CD4-positive, alpha-beta T cell treated with Interleukin-10 for 1 hour (primary cell): ENCODE measurements around the gene N4BP2L2.
A peak's percentile ranks its signal among the peaks of the same experiment; 100 is the strongest.
"Not testable (repeated sequence)": the region's sequence is repeated elsewhere in the genome, so short reads cannot be mapped to it uniquely, and the experiment has no call there.

Experiments used
- DNase-seq: peaks from one replicate; pipeline ENCODE4 v3.0.0-alpha.2; 2020

N4BP2L2 gene

DNA sequence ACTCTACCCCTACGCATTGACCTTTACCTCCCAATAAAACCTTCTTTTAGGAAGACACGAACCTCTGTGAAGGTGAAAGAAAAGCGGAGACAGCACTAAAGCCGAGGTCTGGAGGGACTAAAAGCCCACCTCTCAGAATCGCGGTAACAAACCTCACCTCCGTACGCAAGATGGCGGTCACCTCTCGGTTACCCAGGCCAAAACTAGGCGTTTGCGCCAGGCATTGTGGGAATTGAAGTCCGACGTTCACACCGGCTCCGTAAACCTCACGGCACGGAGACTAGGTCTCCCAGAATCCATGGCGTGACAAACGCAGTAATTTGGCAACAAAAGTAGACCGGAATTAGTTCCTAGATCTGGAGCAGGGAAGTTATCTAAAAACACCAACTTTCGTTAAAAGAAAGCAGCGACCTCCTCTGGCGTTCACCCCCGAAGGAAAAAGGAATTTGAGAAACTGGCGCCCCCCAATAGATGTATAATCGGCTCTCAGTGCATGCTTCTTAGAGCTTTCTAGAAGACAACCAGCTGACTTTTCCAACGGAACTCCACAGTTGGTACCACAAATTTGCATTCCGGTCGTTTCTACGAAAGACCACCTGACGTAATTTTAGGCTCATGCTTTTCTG lies at the start of gene N4BP2L2:
N4BP2L2 (minus strand) TSS at position 175 of the 626 bp plus-strand sequence. CDS start 1,768 bp downstream, outside the sequence.
- peak; percentile 94 for DNase-seq

DNA sequence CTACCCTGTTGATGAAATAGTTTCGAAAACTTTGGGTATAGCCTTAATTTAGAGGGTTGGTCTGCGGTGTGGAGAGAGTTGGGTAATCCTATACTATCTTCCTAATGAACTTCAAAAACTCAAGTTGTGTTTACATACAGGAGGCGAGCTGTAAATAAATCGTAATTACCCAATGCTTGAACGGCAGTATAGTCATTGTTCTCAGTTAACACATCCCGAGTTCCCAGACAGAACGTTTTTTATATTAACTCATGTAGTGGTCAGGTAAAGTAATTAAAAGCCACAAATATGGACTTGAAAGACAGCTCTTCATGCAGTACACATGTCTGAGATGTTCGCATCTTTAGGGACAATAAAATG lies 49.2 kb upstream of the N4BP2L2 start:
- DNase-seq = peak; percentile 5

DNA sequence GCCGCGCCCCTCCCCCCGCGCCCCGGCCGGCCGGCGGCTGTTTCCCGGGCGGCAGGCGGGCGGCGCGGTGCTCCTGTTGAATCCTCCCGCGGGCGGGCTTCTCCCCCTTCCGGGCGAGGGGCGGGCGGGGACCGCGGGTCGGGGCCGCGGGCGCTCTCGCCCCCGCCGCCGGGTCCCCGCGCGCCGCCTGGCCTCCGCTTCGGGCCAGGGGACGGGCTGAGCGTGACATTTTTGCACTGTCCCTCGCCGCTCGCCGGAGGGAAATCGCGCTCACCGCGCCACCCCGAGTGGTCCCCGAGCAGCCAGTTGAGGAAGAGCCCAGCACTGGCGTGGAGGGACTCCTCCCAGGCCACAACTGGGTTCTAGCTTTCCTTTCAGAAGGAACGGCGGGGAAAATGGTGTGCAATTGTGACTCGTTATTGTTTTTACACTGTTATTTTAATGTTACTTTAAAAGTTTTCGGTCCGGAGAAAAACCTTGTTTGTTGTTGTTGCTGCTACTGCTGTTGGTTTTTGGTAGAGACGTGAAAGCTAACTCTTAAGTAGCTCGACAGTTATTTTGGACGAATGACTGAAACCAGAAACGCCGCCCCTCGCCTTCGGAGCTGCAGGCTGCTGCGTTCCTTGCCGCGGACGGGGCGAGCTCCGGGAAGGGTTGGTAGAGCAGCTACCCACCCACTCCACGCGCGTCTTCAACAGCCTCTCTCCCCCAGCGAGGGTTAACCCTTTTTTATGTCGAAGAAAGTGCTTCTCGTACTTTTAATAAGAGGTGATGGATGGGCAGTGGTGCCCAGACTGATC lies 48.6 kb upstream of the N4BP2L2 start:
- DNase-seq = peak; percentile 62

DNA sequence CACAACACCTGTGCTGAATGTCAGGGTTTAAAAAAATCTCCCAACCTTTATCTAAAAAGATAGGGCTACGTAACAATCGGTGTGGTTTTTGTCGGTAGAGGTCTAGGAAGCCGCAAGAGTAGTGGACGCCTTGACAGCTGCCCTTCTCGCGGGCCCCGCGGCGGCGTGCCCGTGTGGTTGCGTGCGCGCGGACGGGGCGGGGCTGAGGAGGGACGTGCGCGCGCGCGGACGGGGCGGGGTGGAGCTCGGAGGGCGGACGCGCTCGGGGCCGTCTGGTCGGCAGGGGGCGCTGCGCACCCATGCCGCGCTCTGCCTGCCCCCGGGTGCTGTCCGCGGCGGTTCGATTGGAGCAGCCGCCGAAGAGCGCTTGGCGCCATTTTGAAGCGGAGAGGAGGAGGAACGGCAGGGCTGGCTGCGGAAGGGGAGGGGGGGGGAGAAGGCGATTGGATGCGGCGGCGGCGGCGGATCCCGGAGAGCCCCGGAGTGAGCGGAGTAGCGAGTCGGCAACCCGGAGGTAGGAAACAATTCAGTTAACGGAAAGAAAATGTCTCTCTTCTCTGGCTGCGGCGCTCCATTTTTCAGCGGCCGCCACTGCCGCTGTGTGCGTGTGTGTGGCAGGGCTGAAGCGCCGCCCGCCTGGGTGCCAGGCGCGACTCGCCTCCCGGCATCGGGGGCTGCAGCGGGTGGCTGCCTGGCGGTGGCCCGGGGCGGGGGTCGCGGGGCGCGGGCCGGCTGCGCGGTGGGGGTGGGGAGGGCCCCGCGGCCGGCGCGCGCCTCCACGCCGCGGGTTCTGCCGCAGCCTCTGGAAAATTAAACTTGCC lies 47.7 kb upstream of the N4BP2L2 start, which contains the start of gene PDS5B:
PDS5B (plus strand) TSS at position 373 of the 821 bp plus-strand sequence. CDS start 62,321 bp downstream, outside the sequence.
- peak; percentile 96 for DNase-seq

DNA sequence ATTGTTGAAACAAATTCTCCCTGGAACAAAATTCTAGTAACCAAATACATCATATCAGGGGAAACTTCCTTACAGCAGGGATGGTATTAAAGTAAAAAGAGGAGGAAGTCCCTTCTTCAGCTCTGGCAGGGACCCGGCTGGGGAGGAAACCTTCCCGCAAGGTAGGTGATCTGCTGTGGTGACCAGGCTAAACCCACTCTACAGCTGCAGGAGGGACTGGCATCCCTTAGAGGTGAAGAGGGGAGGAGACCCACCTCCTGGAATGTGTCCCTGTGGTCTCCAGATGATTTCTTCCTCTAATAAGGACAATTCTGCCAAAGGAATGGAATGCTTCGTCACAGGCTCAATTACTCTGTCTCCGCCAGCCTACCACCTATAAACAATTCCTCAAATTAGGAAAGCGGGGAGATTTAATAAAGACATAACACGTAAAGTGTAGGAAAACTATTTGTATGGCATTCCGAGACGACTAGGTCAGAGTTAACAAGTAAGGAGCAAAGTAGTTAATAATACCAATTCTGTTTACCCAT lies 47.0 kb upstream of the N4BP2L2 start:
- peak; percentile 8 for DNase-seq

DNA sequence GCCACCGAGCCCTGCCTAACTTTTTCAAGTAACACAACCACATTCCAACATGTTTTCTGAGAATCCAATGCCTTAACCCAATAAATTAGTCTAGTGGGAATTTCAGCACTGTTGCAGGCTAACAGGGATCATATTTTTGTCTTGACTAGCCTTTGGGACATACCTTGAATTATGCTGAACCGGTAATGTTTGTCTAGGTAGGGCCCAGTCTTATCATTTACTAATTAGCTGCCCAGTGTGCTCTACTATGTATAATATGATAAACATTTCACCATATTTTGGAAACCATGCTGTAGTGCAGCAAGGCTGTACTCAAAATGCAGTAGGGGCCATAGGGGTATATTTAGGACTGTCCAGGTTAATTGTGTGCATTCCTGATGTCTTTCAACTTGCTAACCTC lies 44.4 kb upstream of the N4BP2L2 start:
- DNase-seq = no peak

DNA sequence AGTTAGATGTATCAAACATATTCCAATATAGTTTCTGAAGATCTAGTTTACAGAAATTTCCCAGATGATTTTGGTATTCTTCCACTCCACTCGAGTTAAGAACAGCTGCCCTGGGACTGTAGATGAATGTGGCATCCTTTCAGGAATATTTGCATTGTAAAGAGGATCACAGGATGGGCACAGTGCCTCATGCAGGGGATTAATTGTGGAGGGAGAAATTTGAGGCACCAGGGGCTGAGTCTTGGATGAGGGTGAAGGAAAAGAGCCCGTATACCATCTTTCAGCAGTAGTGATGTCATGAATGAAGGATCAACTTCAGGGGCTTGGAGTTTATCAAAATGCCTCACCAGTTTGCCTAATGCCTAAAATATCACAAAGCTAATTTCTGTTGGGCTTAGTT lies 43.7 kb upstream of the N4BP2L2 start:
- no peak for DNase-seq

DNA sequence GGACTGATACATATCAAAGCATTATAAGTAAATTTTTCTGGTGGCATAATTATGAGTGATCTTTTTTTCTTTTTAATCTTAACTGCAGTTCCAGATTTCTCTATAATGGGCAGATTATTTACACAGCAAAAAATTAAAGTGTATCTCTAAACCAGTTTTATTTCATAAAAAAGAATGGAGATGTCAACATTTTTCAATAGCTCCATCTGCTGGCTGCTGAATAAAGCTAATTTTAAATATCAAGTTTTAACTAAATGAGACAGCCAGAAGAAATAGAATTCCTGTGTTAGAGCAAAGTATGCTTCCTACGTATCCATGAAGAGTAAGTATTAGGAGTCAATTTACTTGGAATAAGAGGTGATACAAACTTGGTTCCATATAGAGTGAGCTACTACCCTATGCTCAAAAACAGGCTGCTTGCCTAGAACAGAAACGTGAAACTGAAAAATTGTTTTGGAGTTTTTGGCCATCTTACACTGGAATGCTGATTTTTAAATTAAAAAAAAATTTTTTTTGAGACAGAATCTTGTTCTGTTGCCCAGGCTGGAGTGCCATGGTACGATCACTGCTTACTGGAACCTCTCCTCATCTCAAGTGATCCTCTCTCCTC lies 42.7 kb upstream of the N4BP2L2 start:
- peak; percentile 39 for DNase-seq

DNA sequence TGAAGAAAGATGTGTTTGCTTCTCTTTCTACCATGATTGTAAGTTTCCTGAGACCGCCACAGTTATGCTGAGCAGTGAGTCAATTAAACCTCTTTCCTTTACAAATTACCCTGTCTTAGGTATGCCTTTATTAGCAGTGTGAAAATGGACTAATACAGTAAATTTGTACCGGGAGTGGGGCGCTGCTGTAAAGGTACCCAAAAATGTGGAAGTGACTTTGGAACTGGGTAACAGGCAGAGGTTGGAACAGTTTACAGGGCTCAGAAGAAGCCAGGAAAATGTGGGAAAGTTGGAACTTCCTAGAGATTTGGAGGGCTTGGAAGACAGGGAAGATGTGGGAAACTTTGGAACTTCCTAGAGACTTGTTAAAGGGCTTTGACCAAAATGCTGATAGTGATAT lies 38.4 kb upstream of the N4BP2L2 start:
- no peak for DNase-seq

DNA sequence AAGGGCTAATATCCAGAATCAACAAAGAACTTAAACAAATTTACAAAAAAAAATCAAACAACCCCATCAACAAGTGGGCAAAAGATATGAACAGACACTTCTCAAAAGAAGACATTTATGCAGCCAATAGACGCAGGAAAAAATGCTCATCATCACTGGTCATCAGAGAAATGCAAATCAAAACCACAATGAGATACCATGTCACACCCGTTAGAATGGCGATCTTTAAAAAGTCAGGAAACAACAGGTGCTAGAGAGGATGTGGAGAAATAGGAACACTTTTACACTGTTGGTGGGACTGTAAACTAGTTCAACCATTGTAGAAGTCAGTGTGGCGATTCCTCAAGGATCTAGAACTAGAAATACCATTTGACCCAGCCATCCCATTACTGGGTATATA lies 37.1 kb upstream of the N4BP2L2 start:
- not testable (repeated sequence) for DNase-seq

DNA sequence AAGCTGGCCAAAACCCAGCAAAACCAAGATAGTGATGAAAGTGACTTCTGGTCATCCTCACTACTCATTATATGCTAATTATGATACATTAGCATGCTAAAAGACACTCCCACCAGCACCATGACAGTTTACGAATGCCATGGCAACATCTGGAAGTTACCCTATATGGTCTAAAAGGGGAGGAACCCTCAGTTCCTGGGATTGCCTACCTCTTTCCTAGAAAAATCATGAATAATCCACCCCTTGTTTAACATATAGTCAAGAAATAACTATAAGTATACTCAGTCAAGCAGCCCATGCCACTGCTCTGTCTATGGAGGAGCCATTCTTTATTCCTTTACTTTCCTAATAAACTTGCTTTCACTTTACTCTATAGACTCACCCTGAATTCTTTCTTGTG lies 22.2 kb upstream of the N4BP2L2 start:
- DNase-seq = not testable (repeated sequence)

DNA sequence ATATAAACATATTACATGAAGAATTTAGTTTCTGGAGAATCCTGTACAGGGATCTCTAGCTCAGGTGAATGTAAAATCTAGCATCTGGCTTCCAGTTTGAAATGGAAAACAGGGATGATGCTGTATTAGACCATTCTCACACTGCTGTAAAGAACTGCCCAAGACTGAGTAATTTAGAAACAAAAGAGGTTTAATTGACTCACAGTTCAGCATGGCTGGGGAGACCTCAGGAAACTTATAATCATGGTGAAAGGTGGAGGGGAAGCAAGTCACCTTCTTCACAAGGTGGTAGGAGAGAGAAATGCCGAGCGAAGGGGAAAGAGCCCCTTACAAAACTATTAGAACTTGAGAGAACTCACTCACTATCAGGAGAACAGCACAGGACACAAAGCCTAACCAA lies 17.0 kb upstream of the N4BP2L2 start:
- no peak for DNase-seq

DNA sequence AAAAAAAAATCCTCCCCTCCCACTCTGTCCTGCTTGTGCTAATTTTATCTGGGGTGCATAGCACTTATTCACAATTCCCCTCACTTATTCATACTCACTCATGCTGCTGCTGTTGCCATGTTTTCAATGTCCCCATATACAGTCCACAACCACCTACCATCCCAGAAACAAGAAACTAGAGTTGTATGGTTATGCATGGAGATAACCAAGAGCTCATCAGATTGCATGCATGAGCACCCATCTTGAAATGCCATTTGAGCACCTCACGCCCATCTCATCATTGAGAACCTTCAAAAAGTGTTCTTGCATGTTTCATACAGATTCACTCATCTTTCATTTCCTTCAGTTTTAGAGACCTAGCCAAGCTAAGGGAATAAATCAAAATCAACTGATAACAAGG lies 15.1 kb upstream of the N4BP2L2 start:
- no peak for DNase-seq

DNA sequence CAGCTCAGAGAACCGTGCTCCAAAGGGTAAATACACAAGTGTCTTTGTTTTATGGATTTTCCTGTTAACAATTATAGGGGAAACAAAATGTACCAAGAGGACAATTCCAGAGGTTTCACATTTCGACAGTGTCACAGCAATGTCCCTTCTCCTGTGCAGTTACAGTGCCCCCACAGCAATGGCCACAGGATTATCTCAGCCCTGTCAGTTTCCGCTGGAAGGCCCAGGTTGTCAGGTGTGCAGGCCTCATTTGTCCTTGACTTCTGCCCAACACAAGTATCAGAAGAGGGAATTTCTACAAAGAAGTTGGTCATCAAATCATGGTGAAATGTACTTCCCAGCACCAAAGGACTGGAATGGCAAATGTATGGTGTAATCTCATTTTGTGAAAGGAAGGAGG lies 11.2 kb upstream of the N4BP2L2 start:
- DNase-seq = no peak

DNA sequence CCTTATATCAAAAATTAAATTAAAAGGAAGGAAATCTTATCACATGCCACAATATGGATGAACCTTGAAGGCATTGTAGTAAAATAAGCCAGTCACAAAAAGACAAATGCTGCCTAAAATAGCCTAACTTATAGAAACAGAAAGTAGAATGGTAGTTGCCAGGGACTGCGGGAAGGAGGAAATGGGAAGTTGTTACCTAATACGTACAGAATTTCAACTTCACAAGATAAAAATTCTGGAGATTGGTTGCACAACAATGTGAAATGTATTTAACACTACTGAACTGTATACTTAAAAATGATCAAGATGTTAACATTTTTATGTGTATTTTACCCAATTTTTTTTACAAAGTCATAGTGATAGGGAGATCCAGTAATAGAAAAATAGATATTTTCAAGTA lies 10.2 kb upstream of the N4BP2L2 start:
- no peak for DNase-seq

DNA sequence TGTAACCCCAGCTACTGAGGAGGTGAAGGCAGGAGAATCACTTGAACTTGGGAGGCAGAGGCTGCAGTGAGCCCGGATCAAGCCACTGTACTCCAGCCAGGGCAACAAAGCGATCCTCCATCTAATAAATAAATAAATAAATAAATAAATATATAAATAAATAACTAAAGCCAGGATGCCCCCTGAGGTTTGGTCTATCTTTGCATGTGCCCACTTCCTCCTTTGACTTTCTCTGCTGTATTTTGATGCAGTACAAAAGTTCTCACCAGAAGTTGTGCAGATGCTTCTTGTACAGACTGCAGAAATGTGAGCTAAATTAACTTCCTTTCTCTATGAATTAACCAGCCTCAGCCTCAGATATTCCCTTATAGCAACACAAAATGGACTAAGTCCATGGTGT lies 6.5 kb upstream of the N4BP2L2 start:
- no peak for DNase-seq

DNA sequence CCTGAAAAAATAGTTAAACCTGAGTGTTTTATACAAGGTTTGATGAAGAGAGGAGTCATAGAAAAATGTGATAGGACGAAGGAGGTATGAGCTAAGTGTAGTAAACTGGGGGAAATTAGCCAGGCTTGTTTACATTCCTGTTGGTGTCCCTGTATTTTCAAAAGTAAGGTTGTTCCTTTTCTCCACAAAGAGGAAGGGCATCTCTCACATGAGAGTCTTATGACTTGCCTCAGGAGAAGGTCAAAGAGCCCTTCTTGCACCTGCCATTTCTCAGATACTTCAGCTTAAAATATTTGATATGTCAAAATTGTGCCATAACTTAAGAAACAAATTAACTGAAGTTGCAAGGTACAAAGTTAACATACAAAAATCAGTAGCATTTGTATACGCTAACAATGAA lies 3.6 kb upstream of the N4BP2L2 start:
- no peak for DNase-seq

DNA sequence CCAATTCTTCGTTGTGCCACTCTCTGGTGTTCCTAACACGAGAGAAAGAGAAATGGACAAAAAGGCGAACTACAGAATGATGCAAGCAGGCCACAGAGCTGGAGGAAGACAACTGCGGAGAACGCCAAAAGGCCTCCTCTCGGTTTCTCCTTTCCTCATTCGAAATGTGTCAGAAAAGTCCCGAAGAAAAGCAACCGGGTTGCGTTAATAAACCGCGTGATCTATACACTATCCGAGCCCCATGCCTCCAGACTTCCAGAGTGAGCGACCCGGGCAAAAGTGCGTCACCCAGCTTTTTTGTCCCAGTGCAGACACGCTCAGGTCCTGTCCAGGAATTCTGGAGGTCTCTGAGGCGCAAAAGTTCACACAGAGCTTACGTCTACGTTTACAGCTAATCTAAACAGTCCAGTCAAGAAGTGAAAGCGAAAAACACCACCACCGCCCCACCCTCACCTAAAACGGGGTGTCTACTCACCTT lies 413 bp downstream of the N4BP2L2 start:
- no peak for DNase-seq

DNA sequence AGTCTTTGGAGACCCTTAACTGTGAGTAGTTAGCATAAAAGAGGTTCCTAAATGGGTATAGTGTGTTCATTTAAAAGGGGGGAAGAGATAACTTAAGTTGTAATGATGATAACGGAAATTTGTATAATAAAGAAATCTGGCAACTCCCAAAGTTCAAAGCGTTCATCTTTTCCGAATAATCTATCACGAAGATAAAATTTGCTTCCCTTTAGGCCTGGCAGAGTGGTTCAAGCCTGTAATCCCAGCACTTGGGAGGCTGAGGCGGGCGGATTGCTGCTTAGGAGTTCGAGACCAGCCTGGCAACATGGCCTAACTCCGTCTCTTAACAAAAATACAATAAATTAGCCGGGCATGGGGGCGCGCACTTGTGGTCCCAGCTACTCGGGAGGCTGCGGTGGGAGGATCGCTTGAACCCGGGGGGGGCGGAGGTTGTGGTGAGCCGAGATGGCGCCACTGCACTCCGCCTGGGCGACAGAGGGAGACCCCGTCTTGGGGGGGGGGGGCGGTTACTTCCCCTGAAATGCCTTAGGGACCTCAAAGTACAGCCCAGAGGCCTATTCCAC lies 934 bp downstream of the N4BP2L2 start:
- DNase-seq = peak; percentile 55

DNA sequence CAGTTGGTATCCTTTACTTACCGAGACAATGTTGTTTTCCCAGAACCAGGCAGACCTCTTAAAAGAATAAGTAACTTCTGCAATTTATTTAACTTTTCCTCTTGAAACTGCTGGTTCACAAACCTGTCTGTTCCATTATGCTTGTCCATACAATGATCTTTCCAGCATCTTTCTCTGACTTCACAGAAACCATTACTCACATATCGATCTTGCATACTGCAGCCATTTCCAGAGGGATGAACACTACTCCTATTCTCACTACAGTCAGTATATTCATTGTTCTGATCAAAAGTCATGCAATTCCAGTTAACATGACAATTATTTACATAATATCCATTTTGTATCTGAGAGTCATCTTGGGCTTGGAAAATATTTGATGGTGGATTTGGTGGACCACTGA lies 2.8 kb downstream of the N4BP2L2 start:
- no peak for DNase-seq

DNA sequence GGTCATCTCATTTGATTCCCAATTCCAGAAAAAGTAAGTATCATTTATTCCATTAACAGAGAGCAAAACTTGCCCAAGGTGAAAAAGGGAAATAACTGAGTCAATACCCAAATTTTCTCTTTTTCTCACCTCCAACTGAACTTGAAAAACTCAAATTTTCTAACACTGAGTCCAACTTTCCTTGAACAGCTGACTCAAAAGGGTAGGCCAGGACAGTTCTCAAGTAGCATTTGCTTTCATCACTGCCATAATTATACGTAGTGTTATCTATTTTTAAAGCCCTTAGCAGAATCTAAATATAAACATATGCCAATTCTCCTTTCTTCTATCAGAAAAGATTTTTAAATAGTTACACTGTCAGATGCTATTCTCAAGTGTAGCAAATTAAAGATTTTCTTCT lies 3.5 kb downstream of the N4BP2L2 start:
- no peak for DNase-seq

DNA sequence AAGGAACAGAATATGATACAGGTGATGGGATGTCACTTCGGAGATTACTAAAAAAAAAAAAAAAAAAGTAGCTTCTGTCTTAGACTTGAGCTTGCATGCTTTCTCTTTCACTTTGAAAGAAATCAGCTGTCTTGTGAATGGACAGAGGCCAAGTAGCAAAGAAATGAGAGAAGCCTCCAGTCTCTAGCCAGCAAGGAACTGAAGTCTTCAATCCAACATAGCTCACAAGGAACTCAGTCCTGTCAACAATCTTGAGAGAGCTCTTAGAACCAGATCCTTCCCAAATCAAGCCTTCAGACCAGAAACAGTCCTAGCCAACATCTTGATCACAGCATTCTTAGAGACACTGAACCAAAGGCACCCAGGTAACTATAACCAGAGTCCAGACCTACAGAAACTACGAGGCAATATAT lies 7.7 kb downstream of the N4BP2L2 start:
- peak; percentile 54 for DNase-seq
